HG03575 (cell line): ENCODE measurements around the gene DGKI.
"Not testable (repeated sequence)": the region's sequence is repeated elsewhere in the genome, so short reads cannot be mapped to it uniquely, and the experiment has no call there.

Experiments used
- ATAC-seq: cut with Tn5 transposase; IDR thresholded peaks from one replicate; pipeline ENCODE4 v1.9.1; 2021; ENCODE audit not compliant: unreplicated experiment, insufficient number of reproducible peaks, low FRiP score; ENCODE audit errors: extremely low read depth

Gene DGKI

DNA sequence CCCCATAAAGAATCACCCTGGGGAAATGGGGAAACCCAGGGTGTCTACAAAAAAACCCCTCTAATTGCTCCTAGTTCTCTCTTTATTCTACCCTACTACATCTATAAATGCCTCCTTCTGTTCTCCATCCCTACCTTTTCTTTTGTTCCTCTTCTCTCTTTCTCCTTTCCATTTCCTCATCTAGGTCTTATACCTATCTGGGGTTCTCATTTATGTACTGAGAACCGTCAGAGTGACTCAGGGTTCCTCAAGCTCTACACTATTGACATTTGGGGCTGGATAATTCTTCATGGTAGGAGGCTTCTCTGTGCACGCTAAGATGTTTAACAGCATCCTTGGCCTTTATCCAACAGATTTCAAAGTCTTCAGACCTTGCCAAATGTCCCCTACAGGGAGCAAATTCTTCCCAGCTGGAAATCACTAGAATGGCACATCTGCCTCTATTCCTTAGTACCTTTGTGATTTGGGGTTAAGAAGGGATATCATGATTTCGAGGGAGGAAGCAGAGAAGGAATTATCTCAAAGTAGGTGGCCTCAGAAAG is 365.9 kb downstream of the DGKI start:
- no peak for ATAC-seq

DNA sequence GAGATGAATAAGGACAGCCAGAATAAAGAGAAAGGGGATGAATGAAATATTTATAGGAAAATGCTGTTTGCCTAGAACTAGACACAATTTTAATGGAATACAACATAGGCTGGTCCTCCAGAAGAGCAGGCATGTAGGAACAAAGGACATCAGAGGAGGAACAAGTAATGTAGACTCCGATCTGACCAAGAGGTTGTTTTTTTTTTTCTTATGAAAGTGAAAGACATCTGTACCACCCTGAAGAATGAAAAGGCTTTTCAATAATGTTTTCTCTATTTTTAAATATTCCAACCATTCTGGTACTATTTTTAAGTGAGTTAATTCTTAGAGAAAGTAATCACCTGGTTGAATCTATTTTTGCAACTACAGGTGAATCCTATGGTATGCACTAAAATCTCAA is 366.4 kb downstream of the DGKI start:
- ATAC-seq = no peak

DNA sequence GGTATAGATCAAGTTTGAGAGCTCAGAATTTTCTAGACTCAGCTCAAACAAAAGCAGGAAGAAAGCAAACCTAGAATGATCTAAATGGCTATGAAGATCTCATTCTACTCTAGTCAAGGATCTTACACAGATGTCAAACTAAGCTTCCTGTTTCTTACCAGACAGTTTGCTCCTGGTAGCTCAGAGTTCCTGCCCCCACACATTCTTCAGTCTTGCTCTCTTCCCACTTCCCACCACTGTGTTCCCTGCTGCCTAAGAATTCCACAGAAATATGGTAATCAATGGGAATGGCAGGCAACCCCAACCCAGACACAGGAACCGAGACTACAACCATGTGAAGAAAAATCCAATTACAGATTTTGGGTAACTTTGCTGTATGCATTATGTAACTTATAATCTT is 369.8 kb downstream of the DGKI start:
- ATAC-seq = no peak

DNA sequence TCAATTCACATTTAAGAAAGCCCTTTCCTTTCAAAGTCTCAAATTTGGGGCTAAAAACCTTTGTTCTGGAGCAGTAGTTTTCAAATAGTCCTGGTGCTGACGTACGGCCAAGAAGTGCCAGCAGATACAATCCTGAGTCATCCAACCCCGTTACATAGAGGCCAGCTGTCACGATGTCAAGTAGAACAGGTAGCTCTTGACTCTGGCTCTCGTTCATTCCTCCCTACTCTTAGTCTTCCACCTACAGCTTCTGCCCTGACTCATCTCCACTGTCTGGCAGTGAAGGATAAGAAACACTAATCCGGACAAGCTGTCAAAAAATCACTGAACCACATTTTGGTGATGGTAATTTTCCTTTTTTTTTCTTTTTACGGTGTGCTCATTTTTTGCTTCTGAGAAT is 370.8 kb downstream of the DGKI start:
- no peak for ATAC-seq

DNA sequence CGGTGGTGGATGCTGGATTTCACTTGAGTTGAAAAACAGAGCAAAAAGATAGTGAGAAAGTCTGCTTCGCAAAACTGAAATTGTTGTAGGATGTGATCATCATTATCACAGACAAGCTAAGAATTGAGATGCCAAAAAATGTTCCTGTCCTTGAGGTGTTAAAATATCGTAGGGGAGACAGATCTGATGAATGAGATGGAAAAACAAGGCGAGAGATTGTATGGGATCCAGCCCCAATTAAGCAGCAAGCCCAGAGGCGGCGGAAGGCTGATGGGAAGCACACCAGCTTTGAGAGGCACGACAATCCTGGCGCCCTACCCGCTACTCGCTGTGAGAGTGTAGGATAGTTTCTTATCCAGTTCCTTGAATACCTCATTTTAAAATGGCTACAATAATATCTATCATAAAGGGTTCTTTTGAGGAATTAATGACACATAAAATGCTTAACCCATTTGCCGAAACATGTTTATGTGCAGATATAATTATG is 372.2 kb downstream of the DGKI start:
- no peak for ATAC-seq

DNA sequence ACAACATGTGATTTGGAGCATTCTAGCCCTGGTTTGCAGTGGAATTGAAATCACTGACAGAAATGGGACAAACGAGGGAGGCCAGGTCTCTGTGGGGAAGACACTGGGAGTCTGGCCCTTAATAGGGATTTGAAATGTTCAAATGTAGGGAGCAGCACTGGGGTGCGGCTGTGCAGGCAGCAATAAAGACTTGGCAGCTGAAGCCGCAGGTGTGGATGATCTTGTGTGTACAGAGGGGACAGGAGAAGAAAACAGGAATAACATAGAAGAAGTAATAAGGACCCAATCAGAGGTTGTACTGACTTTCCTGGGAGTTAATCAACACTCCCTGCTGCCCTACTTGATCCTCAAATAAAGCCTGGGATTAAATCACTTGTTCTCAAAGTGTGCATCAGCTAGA is 375.6 kb downstream of the DGKI start:
- ATAC-seq = no peak

DNA sequence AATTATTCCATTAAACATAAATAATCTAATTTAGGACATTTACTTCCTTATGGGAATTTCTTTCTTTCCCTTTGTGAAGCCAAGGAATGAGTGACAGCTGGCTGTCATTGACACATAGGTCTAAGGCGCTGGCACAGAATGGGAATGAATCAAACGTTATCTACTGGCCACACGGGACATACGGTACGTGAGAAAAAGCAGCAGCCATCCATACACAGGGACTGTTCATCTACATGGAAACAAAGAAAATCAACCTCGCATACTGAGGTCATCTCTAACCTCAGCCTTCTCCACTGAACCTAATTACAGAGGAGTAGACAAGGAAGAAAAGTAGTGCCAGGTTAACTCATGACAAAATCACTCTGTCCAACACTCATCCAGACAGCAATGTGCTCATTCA is 376.9 kb downstream of the DGKI start:
- ATAC-seq = no peak

DNA sequence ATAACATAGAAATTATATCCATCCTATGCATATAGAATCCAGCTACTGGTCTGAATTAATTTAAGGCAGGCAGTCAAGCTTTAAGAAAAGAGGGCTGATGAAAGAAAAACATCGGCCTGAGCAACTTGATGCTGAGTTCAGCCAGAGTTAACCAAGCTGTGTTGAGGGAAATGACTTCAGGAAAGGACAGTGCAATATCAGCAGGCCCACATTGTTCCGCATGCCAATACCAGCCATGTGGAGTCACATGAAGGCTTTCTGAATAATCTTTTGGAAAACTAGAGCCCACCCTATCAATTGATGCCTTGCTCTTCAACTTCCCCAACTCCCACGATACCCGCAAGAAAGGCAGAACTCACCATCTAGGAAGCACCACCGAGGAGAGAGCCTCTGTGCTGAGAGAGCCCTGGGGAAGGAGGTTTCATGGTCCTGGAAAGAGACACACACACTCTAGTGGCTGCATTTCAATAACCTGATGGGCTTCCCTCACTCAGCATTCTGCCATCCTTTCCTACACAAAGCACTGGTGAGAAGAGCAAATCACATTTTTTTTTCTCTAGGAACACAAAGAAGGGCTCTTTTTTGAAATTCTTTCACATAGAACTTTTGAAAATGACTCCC is 377.5 kb downstream of the DGKI start:
- no peak for ATAC-seq

DNA sequence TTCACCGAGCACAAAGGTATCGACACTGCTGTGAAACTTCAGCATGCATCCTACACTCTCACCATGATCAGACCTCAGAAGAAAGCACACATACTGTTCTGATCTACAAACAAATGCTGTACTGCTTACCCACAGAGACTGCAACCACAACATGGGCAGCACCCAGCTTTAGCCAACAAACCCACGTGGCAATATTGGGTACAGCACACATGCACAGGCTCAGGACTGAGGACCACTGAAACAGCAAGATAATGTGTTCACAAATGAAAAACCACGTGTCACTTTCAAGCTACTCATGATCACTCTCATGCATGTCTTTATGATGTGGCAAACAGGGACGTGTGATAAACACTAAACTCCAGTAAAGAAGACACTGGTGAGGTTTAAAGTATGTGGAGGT is 383.9 kb downstream of the DGKI start:
- ATAC-seq = no peak

DNA sequence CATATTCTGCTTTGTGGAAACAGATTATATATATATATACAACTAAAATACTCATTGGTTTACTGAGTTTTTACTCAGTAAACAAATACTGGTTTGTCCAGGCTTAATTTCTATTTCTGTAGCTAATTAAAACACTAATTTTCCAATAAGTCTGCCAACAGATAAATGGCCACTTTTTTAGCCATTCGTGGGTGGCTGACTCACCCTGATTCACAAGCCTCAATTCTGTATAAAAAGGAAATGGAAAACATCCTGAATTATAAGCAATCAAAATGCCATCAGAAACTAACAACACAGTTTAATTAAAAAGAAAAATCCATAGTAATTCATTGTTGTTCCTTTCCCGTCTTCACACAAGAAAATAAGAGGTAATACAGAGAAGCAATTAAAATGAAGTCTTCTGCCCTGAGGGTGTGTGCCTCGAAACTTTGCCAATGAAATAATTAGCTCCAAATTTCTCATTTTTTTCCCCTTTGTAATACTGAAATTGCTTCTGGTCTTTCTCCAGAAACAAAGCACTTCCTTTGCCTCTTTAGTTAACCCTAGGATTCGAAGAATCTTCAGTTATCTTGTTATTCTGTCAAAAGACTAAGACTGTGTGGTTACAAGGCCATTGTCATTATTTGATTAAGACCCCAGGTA is 384.6 kb downstream of the DGKI start:
- ATAC-seq = no peak

DNA sequence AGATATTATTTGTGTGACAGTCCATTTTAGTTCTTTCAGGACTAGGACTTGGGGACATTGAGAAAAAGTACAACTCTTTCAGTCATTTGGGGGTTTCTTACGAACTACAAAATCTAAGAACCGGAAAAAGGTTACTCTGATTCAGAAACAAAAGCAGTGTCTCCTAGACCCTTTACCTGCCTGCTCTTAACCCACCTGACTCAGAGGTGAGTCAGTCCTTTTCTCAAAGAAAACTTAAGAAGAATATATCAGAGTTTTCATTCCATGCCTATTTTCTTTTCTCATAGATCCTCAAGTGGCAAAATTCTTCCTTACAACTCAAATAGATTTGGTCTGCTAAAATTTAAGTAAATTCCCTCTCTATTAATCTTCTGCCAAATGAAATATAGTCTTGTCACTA is 388.4 kb downstream of the DGKI start:
- ATAC-seq = no peak

DNA sequence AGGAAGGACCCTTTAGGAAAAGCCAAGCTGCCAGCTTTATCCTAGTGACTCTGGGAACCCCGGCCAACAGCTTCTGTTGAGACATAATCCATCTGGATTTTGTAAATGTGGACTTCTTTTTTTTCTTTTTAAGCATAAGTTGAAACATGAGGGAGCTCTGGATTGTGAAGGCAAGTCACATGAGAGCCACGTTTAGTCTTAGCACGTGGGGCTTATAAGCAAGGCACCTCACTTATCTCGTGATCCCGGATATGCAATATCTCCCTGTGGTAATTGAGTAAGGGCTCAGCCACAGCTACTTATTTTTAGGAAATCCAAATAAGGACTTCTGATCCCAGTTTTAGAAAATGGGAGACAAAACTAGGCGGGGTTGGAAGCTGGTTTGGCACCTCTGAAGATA is 392.0 kb downstream of the DGKI start:
- no peak for ATAC-seq

DNA sequence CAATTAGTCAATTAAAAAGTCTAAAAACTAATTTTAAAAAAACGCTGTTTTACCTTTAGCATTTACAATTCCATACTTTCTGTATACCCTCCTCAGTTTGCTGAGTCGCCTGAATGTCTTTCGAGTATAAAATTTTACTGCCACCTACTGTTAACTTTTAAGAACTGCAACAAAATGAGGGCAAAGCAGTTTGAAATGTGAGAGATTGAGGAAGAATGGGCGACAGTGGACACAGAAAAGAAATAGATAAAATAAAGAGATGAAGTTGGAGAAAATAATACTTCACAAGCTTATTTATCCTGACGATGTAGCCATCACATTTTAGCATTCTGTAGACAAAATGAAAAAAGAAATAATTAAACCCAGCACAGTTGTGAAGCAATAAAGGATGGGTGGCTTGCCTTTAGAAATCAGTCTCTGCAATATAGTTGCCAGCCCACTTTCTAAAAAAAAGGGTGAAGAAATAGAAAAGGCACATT is 392.5 kb downstream of the DGKI start:
- ATAC-seq = no peak

DNA sequence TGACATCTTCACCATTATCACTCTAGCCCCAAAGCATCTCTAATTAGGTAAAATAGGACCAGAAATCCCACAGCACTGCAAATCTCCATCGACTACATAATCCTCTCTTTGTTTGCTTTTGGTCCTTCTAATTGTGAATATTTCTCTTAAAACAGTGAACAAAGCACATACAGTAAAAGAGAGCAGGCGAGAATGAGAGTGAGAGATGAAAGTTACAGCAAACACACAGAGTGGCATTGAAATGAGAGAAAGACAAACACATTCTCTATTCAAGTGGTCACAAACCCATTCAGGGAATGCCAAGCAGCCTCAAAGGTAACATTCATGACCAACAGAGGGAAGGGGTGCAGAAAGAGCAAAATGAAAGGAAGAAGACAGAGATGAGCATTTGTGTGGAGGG is 393.4 kb downstream of the DGKI start:
- ATAC-seq = no peak

DNA sequence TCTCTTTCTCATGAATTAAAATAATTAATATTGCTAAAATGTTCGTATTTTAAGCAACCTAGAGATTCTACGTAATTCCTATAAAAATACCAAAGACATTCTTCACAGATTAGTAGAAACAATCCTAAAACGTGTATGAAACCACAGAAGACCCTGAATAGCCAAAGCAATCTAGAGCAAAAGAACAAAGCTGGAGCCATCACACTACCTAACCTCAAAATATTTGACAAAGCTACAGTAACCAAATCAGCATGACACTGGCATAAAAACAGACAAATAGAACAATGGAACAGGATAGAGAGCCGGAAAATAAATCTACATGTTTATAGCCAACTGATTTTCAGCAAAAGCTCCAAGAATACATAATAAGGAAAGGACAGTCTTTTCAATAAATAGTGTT is 397.8 kb downstream of the DGKI start:
- ATAC-seq = no peak

DNA sequence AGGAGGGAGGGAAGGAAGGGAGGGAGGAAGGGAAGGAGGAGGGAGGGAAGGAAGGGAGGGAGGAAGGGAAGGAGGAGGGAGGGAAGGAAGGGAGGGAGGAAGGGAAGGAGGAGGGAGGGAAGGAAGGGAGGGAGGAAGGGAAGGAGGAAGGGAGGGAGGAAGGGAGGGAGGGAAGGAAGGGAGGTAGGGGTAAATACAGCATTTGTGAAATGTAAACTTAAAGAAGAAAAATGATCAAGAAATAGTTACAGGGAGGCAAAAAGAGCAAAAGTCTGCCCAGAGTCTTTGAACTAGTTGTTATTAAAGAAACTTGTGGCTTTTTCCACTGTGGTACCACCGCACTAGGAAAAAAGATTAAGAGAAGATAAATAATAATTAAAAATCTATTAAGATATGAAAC is 398.2 kb downstream of the DGKI start:
- not testable (repeated sequence) for ATAC-seq

DNA sequence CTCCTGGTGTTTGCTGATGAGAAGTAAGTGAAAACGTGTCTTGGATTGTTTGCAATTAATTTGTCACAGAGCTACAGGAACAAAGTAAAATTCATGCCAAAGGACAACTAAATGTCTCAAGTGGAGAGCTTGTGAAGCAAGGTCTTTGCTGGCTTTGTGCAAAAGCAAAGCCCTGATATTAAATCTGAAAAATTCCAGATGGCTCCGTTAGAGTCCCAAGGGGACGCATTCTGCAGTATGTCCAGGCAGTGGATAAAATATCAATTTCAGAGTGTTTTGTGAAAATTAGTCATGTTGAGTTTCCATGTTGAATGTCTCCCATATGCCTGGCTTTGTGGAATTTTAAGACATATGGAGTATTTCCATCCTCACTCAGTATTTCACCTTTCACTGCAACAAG is 400.7 kb downstream of the DGKI start:
- ATAC-seq = no peak

DNA sequence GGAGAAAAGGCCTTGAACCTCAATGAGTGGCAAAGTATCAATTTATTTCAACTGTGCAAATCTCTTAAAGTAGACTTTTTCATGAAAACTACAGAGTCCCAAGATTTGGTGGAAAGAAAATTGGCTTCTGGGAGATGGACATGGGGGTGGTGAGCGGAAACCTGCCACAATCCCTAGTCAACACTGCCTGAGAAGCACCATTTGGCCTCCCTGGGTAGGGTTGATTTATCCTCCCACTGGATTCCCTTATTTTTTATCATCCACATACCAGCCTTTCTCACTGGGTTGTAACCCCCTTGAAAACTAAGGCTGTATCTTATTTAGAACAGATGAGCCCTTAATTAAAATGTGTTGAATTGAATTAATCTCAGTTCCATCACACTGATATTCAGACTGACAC is 401.5 kb downstream of the DGKI start:
- no peak for ATAC-seq

DNA sequence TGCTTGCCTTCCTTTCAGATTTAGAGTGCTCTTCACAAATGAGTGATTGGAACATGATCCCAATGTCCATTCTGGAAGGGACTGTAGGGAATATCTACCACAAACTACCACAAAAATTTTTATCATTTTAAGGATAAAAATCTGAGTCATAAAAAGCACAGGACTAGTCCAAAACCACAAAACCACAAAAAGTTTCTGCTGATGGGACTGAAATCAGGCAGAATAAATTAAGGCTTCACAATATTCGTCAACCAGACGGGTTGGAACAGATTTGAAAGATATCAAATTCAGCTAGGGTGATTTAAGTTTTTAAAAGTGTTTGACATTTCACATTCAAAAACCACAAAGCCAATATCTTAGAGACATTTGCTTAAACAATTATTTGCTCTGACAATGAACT is 403.2 kb downstream of the DGKI start:
- no peak for ATAC-seq

DNA sequence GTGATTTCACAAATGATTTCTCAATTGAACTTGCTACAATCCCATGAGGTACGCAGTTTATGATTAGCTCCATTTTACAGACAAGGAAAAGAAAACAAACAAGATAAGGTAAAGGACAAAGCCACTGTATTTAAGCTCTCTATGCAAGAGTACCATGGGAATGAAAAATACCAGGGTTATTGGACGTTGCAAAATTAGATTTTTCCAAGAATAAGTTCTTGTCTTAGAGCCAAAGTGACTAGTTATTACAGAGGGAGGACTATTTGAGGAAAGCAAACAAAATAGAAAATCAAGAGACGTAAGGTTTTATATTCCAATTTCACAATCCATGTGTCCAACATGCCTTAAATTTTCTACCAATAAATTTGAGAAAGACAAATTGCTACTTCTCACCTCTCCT is 405.3 kb downstream of the DGKI start:
- no peak for ATAC-seq
